Measurements from ENCODE around the gene UQCR11.

GRCh38 chr19:1561236-1561842 is 43.9 kb downstream of the UQCR11 start:
- TF ChIP-seq CTCF (IDR thresholded peaks at IDR 0.05; ENCODE audit: low read depth, low read length), result no peak
- no peak for TF ChIP-seq EZH2phosphoT487 (IDR thresholded peaks at IDR 0.05; ENCODE audit: low read depth)
